Liver (tissue), 9 donors: ENCODE measurements around the gene SLC2A9. TPM values are rescaled to one million over a fixed set of nuclear protein-coding genes. Genes with fewer than 3 reads are reported as not detected.

ENCODE experiments used
- DNase-seq: peaks from one replicate; pipeline ENCODE4 v3.0.0-alpha.2; 2017; ENCODE audit warnings: low spot score
- H3K27ac ChIP-seq, 2 donors: one replicate each; pipeline ENCODE4 v1.7.0; 2013; ENCODE audit warnings: inconsistent platforms in 2 of 2, low read length in 2 of 2, control low read depth in 1 of 2, low read depth in 1 of 2, mild to moderate bottlenecking in 1 of 2
- H3K27me3 ChIP-seq, 4 donors: one replicate each; pipeline versions ENCODE4 v1.6.1 to v1.7.0; 2013; ENCODE audit warnings: low read length in 3 of 4, inconsistent platforms in 1 of 4, mild to moderate bottlenecking in 1 of 4, moderate library complexity in 1 of 4; ENCODE audit not compliant: control insufficient read depth in 4 of 4, insufficient read depth in 4 of 4
- H3K36me3 ChIP-seq, 4 donors: one replicate each; pipeline versions ENCODE4 v1.6.1 to v1.7.0; 2013; ENCODE audit warnings: low read length in 3 of 4, mild to moderate bottlenecking in 3 of 4, low read depth in 1 of 4, moderate library complexity in 1 of 4; ENCODE audit not compliant: control insufficient read depth in 4 of 4, insufficient read depth in 3 of 4
- H3K4me1 ChIP-seq, 4 donors: one replicate each; pipeline versions ENCODE4 v1.6.1 to v1.7.0; 2013; ENCODE audit warnings: low read length in 3 of 4, mild to moderate bottlenecking in 3 of 4, moderate library complexity in 1 of 4; ENCODE audit not compliant: control insufficient read depth in 4 of 4, insufficient read depth in 4 of 4
- H3K4me3 ChIP-seq, 3 donors: one replicate each; pipeline versions ENCODE4 v1.6.1 to v1.7.0; 2013; ENCODE audit warnings: low read length in 3 of 3, control low read depth in 1 of 3, low read depth in 1 of 3, mild to moderate bottlenecking in 1 of 3
- H3K9ac ChIP-seq, 2 donors: one replicate each; pipeline ENCODE4 v1.7.0; 2013; ENCODE audit warnings: low read length in 2 of 2, mild to moderate bottlenecking in 2 of 2, moderate library complexity in 2 of 2, control low read depth in 1 of 2, low read depth in 1 of 2
- H3K9me3 ChIP-seq, 4 donors: one replicate each; pipeline versions ENCODE4 v1.6.1 to v1.7.0; 2013; ENCODE audit warnings: low read length in 3 of 4; ENCODE audit not compliant: control insufficient read depth in 4 of 4
- EGR1 ChIP-seq, 2 donors: IDR thresholded peaks; 2 replicates each; pipeline ENCODE4 v1.6.1; 2016 to 2018; ENCODE audit warnings: antibody characterized with exemption in 2 of 2, low read depth in 2 of 2
- FOXA2 ChIP-seq: IDR thresholded peaks from 2 replicates; pipeline ENCODE4 v1.6.1; 2016; ENCODE audit warnings: antibody characterized with exemption
- GABPA ChIP-seq, 2 donors: IDR thresholded peaks in 1 of 2; conservative IDR thresholded peaks in 1 of 2; 2 replicates each; pipeline ENCODE4 v1.6.1; 2016; ENCODE audit warnings: antibody characterized with exemption in 2 of 2, mild to moderate bottlenecking in 1 of 2, moderate library complexity in 1 of 2
- HNF4A ChIP-seq, 2 donors: conservative IDR thresholded peaks; 2 replicates each; pipeline ENCODE4 v1.6.1; 2016; ENCODE audit warnings: antibody characterized with exemption in 2 of 2, mild to moderate bottlenecking in 2 of 2
- HNF4G ChIP-seq: IDR thresholded peaks from 2 replicates; pipeline ENCODE4 v1.6.1; 2016; ENCODE audit warnings: antibody characterized with exemption
- JUND ChIP-seq, 2 donors: IDR thresholded peaks; 2 replicates each; pipeline ENCODE4 v1.6.1; 2016; ENCODE audit warnings: antibody characterized with exemption in 2 of 2
- NR2F2 ChIP-seq: IDR thresholded peaks from 2 replicates; pipeline ENCODE4 v1.6.1; 2016; ENCODE audit warnings: antibody characterized with exemption
- RAD21 ChIP-seq, 2 donors: IDR thresholded peaks; 2 replicates each; pipeline ENCODE4 v1.6.1; 2016; ENCODE audit warnings: antibody characterized with exemption in 2 of 2, mild to moderate bottlenecking in 2 of 2
- RXRA ChIP-seq, 2 donors: IDR thresholded peaks; 2 replicates each; pipeline ENCODE4 v1.6.1; 2017 to 2018; ENCODE audit warnings: antibody characterized with exemption in 2 of 2, mild to moderate bottlenecking in 1 of 2
- SP1 ChIP-seq: IDR thresholded peaks from 2 replicates; pipeline ENCODE4 v1.6.1; 2018; ENCODE audit warnings: antibody characterized with exemption, mild to moderate bottlenecking
- TAF1 ChIP-seq: conservative IDR thresholded peaks from 2 replicates; pipeline ENCODE4 v1.6.1; 2016; ENCODE audit warnings: antibody characterized with exemption, mild to moderate bottlenecking
- YY1 ChIP-seq: IDR thresholded peaks from 2 replicates; pipeline ENCODE4 v1.6.1; 2016; ENCODE audit warnings: antibody characterized with exemption, mild to moderate bottlenecking
- WGBS: extraction: QIAGEN DNeasy Blood & Tissue Kit; methylation state at CpG from one replicate; pipeline ENCODE4 v1.1.7; 2013; 5-methylcytosine and 5-hydroxymethylcytosine counted together
- polyA plus RNA-seq, 2 donors: library from polyadenylated mRNA; stranded (reverse) in 1 of 2; unstranded in 1 of 2; fragments of 200-250 nt in 1 of 2; fragments of >200 nt in 1 of 2; fragmentation: Nextera tagmentation in 1 of 2; extraction: Ambion mirVana in 1 of 2; gene quantifications; one replicate each; pipeline versions ENCODE4 v1.2.1 to v1.2.3, GENCODE V29; 2013 to 2015
- total RNA-seq, 2 donors: library from RNA; depleted of rRNA; stranded (reverse); fragments of >200 nt; gene quantifications; one replicate each; pipeline ENCODE4 v1.2.3, GENCODE V29; 2014
- TF ChIP-seq, protein P1 (sequence below): IDR thresholded peaks from 2 replicates; pipeline ENCODE4 v1.6.1; 2016; ENCODE audit warnings: antibody characterized with exemption, mild to moderate bottlenecking
- TF ChIP-seq, protein P2 (sequence below): fragments of 150-350 bp; IDR thresholded peaks from 2 replicates; pipeline ENCODE4 v1.5.1; 2017; ENCODE audit warnings: improper control_type of control experiment, low read depth, low read length; ENCODE audit not compliant: missing input control
- TF ChIP-seq, protein P3 (sequence below): IDR thresholded peaks from 2 replicates; pipeline ENCODE4 v1.6.1; 2016; ENCODE audit warnings: antibody characterized with exemption
- TF ChIP-seq, protein P4 (sequence below): IDR thresholded peaks from 2 replicates; pipeline ENCODE4 v1.6.1; 2016; ENCODE audit warnings: antibody characterized with exemption
- donor health status: healthy.
- donor health status: healthy.
- donor health status: healthy.
- donor health status: healthy.
- donor health status: healthy.

SLC2A9 gene
- total and polyA plus RNA-seq, 4 donors: 6.2 to 49.0 (median 21.6) TPM

DNA sequence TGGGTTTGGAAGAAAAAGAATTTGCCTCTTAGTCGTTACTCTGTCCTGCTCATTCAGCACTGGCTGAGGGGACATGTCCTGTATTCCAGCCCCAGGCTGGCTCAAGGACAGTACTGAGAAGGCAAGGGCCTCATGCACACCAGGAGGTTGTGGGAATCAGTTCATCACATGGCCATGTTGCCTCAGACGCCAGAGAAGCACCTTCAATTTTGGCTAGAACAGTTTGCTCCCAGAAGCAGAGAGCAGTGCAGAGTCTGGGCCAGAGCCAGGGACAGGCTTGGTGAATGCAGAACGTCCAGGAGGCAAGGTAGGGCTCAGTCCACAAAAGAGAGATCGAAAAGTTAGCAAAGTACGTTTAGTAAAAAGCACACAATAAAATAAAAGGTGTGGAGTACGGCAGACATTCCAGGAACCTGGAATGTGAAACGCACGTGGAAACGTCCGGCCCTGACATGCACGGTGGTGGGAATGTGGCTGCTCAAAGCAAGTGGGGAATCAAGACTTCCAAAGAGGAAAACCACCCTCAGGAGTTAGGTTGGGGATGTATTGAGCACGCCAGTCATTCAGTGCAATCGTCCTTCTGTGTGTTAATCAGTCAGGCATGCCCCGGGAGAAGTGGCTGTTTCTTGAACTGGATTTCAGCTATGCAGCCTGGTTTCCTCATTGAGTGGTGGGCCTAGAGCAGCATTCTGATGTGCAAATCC, 1.2 kb upstream of the SLC2A9 start:
- Histone ChIP-seq H3K27me3 (no peaks in the 10 kb centered on the region), H3K4me3 (no peak overlapping the region), H3K36me3 (no peaks in the 10 kb centered on the region), H3K27ac (peak overlapping the region in 1 of 2 donors; percentile 81), H3K4me1 (peaks cover 16 to 62% (median 42%) of the 10 kb centered on the region in 4 donors), H3K9me3 (no peaks in the 10 kb centered on the region), H3K9ac (no peak overlapping the region)
- no peak for DNase-seq
- WGBS: 73% methylated on average over 14 of the region's 14 CpGs
- no peak for TF ChIP-seq YY1
- peak; percentile 18 for TF ChIP-seq SP1

DNA sequence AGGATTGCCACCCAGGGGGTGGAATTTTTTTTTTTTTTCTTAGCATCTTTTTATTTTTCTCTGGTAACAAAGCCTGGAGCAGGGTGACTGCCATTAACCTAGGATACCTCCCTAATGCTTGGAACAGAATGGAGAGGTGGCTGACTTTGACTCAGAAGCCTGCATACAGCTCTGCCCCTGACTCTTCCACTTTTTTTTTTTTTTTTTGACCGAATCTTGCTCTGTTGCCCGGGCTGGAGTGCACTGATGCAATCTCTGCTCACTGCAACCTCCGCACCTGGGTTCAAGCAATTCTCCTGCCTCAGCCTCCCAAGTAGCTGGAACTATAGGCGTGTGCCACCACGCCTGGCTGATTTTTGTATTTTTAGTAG, 341 bp upstream of the SLC2A9 start:
- 54% methylated on average over 5 of the region's 5 CpGs for WGBS
- Histone ChIP-seq H3K27ac (peak overlapping the region; percentile 64 to 81), H3K36me3 (no peaks in the 10 kb centered on the region), H3K27me3 (no peaks in the 10 kb centered on the region), H3K4me1 (peaks cover 20 to 68% (median 48%) of the 10 kb centered on the region in 4 donors), H3K4me3 (peak overlapping the region in 1 of 3 donors; percentile 52), H3K9ac (no peak overlapping the region), H3K9me3 (no peaks in the 10 kb centered on the region)
- TF ChIP-seq SP1: no peak
- TF ChIP-seq, protein P1, sequence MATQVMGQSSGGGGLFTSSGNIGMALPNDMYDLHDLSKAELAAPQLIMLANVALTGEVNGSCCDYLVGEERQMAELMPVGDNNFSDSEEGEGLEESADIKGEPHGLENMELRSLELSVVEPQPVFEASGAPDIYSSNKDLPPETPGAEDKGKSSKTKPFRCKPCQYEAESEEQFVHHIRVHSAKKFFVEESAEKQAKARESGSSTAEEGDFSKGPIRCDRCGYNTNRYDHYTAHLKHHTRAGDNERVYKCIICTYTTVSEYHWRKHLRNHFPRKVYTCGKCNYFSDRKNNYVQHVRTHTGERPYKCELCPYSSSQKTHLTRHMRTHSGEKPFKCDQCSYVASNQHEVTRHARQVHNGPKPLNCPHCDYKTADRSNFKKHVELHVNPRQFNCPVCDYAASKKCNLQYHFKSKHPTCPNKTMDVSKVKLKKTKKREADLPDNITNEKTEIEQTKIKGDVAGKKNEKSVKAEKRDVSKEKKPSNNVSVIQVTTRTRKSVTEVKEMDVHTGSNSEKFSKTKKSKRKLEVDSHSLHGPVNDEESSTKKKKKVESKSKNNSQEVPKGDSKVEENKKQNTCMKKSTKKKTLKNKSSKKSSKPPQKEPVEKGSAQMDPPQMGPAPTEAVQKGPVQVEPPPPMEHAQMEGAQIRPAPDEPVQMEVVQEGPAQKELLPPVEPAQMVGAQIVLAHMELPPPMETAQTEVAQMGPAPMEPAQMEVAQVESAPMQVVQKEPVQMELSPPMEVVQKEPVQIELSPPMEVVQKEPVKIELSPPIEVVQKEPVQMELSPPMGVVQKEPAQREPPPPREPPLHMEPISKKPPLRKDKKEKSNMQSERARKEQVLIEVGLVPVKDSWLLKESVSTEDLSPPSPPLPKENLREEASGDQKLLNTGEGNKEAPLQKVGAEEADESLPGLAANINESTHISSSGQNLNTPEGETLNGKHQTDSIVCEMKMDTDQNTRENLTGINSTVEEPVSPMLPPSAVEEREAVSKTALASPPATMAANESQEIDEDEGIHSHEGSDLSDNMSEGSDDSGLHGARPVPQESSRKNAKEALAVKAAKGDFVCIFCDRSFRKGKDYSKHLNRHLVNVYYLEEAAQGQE: no peak
- no peak for TF ChIP-seq NR2F2
- TF ChIP-seq EGR1 (IDR thresholded peaks at IDR 0.05; ENCODE audit: low read depth in 2 of 2): peak in 1 of 2 donors; percentile 3
- TF ChIP-seq HNF4G: no peak
- no peak for DNase-seq

DNA sequence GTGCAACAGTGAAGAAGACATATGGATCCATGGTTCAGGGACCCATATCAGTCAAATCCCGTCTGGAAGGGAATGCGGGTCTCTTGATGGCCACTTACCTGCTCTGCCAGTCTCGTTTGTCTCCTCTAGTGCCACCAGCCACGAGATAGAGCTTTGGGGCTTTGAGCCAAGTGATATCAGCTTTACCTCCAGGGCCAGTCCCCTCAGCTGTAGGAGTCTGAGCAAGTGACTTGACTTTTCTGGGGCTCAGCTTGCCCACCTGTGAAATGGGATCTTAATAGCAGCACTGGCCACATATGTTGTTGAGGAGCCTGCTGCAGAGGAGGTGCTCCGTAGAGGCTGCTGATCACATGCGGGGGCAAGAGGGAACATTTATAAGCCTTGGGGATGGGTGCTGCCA, 1.2 kb downstream of the SLC2A9 start:
- peaks cover 20 to 66% (median 49%) of the 10 kb centered on the region in 4 donors for H3K4me1 ChIP-seq
- H3K9me3 ChIP-seq: no peaks in the 10 kb centered on the region
- WGBS: 44% methylated on average over 6 of the region's 6 CpGs
- H3K27ac ChIP-seq: peak overlapping the region; percentile 64 to 81
- no peaks in the 10 kb centered on the region for H3K27me3 ChIP-seq
- peak overlapping the region; percentile 32 to 52 (median 46) for H3K4me3 ChIP-seq
- no peak for DNase-seq
- peak overlapping the region in 1 of 2 donors; percentile 19 for H3K9ac ChIP-seq
- no peaks in the 10 kb centered on the region for H3K36me3 ChIP-seq
- TF ChIP-seq FOXA2 (no peak), YY1 (no peak), HNF4A (conservative IDR thresholded peaks at IDR 0.05) (no peak), EGR1 (IDR thresholded peaks at IDR 0.05; ENCODE audit: low read depth in 2 of 2) (no peak), JUND (IDR thresholded peaks at IDR 0.05) (no peak), RXRA (IDR thresholded peaks at IDR 0.05) (no peak), HNF4G (no peak), NR2F2 (no peak), GABPA (IDR thresholded peaks at IDR 0.05 in 1 of 2, conservative IDR thresholded peaks at IDR 0.05 in 1 of 2) (no peak), RAD21 (IDR thresholded peaks at IDR 0.05) (no peak), TAF1 (no peak), SP1 (no peak)
- TF ChIP-seq, protein P1: no peak
- TF ChIP-seq, protein P2, sequence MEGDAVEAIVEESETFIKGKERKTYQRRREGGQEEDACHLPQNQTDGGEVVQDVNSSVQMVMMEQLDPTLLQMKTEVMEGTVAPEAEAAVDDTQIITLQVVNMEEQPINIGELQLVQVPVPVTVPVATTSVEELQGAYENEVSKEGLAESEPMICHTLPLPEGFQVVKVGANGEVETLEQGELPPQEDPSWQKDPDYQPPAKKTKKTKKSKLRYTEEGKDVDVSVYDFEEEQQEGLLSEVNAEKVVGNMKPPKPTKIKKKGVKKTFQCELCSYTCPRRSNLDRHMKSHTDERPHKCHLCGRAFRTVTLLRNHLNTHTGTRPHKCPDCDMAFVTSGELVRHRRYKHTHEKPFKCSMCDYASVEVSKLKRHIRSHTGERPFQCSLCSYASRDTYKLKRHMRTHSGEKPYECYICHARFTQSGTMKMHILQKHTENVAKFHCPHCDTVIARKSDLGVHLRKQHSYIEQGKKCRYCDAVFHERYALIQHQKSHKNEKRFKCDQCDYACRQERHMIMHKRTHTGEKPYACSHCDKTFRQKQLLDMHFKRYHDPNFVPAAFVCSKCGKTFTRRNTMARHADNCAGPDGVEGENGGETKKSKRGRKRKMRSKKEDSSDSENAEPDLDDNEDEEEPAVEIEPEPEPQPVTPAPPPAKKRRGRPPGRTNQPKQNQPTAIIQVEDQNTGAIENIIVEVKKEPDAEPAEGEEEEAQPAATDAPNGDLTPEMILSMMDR: no peak
- TF ChIP-seq, protein P3, sequence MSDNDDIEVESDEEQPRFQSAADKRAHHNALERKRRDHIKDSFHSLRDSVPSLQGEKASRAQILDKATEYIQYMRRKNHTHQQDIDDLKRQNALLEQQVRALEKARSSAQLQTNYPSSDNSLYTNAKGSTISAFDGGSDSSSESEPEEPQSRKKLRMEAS: no peak
- TF ChIP-seq, protein P4, sequence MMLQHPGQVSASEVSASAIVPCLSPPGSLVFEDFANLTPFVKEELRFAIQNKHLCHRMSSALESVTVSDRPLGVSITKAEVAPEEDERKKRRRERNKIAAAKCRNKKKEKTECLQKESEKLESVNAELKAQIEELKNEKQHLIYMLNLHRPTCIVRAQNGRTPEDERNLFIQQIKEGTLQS: no peak
